Neural progenitor cell (in vitro differentiated cells): Measurements from ENCODE around the gene TXNRD3. TPM values are rescaled to one million over a fixed set of nuclear protein-coding genes. Genes with fewer than 3 reads are reported as not detected.

Experiments
- DNase-seq: peaks from one replicate; pipeline ENCODE4 v3.0.0-alpha.2; 2016; ENCODE audit warnings: low spot score
- H2AFZ ChIP-seq: fragments of 200-600 bp; sonication (generic); replicated peaks from 2 replicates; pipeline ENCODE4 v1.6.1; 2016; ENCODE audit warnings: antibody characterized with exemption
- H3F3A ChIP-seq: fragments of 200-600 bp; sonication (generic); 2 replicates; pipeline ENCODE4 v1.6.1; 2016; ENCODE audit warnings: antibody characterized with exemption, low read depth
- H3K27ac ChIP-seq: fragments of 200-600 bp; sonication (generic); 2 replicates; pipeline ENCODE4 v1.5.1; 2016; ENCODE audit warnings: mild to moderate bottlenecking
- H3K27me3 ChIP-seq: fragments of 200-600 bp; sonication (generic); 2 replicates; pipeline ENCODE4 v1.6.1; 2016; ENCODE audit warnings: mild to moderate bottlenecking, moderate library complexity
- H3K36me3 ChIP-seq: fragments of 200-600 bp; sonication (generic); 2 replicates; pipeline ENCODE4 v1.5.1; 2016
- H3K4me1 ChIP-seq: fragments of 200-600 bp; sonication (generic); 2 replicates; pipeline ENCODE4 v1.6.1; 2016; ENCODE audit warnings: mixed run types
- H3K4me2 ChIP-seq: fragments of 200-600 bp; sonication (generic); 2 replicates; pipeline ENCODE4 v1.6.1; 2016
- H3K4me3 ChIP-seq: fragments of 200-600 bp; sonication (generic); 2 replicates; pipeline ENCODE4 v1.5.1; 2016
- H3K79me2 ChIP-seq: fragments of 200-600 bp; sonication (generic); 2 replicates; pipeline ENCODE4 v1.6.1; 2016; ENCODE audit warnings: low read depth
- H3K9ac ChIP-seq: fragments of 200-600 bp; sonication (generic); 2 replicates; pipeline ENCODE4 v1.6.1; 2016
- H3K9me3 ChIP-seq: fragments of 200-600 bp; sonication (generic); 2 replicates; pipeline ENCODE4 v1.5.1; 2016; ENCODE audit warnings: low read depth
- H4K20me1 ChIP-seq: fragments of 200-600 bp; sonication (generic); 2 replicates; pipeline ENCODE4 v1.6.1; 2016; ENCODE audit warnings: low read depth
- H3K27ac Mint-ChIP-seq: 3 replicates; pipeline ENCODE4 v1.8.0; 2021; ENCODE audit warnings: mixed read lengths
- H3K27me3 Mint-ChIP-seq: 2 replicates; pipeline ENCODE4 v1.8.0; 2022; ENCODE audit warnings: low read depth, mild to moderate bottlenecking, inconsistent platforms, moderate library complexity, mixed read lengths; ENCODE audit not compliant: insufficient read depth
- H3K36me3 Mint-ChIP-seq: 3 replicates; pipeline ENCODE4 v1.8.0; 2021; ENCODE audit warnings: mixed read lengths
- H3K4me1 Mint-ChIP-seq: 3 replicates; pipeline ENCODE4 v1.8.0; 2021; ENCODE audit warnings: mixed read lengths
- H3K4me3 Mint-ChIP-seq: 3 replicates; pipeline ENCODE4 v1.8.0; 2021; ENCODE audit warnings: mild to moderate bottlenecking, moderate library complexity, mixed read lengths
- H3K9me3 Mint-ChIP-seq: 3 replicates; pipeline ENCODE4 v1.8.0; 2020; ENCODE audit warnings: mixed read lengths
- CTCF ChIP-seq: fragments of 200-600 bp; sonication (generic); IDR thresholded peaks from 2 replicates; pipeline ENCODE4 v1.5.1; 2017; ENCODE audit warnings: antibody characterized with exemption, mild to moderate bottlenecking
- EZH2 ChIP-seq: fragments of 200-600 bp; sonication (generic); IDR thresholded peaks from 2 replicates; pipeline ENCODE4 v1.6.1; 2017; ENCODE audit warnings: antibody characterized with exemption, mild to moderate bottlenecking, moderate library complexity
- EZH2phosphoT487 ChIP-seq: fragments of 200-600 bp; sonication (generic); IDR thresholded peaks from 2 replicates; pipeline ENCODE4 v1.6.1; 2017; ENCODE audit warnings: antibody characterized with exemption
- total RNA-seq: library from RNA; depleted of rRNA; stranded (reverse); fragments of >200 nt; gene quantifications from 2 replicates; pipeline ENCODE4 v1.2.3, GENCODE V29; 2015; ENCODE audit warnings: low replicate concordance

The TXNRD3 gene
- total RNA-seq, 1 donor from 2014 or later: 10.3 TPM

DNA sequence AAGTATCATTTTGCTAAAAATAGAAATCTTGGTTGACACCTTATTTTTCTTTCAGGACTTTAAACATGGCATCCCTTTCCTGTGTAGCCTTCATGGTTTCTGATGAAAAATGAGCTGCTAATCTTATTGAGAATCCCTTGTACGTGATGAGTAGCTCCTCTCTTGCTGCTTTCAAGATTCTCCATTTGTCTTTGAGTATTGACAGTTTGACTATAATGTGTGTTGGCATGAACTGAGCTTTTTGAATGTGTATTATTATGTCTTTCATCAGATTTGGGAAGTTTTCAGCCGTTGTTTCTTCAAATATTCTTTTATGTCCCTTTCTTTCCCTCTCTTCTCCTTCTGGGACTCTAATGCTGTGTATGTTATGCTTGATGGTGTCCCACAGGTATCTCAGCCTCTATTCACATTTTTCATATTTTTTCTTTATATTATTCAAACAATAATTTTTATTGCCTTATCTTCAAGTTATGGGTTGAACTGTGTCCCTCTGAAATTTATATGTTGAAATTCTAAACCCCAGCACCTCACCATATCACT, 92.1 kb downstream of the TXNRD3 start:
- Histone ChIP-seq H3K9me3 (no peaks in the 10 kb centered on the region), H3K4me1 (no peaks in the 10 kb centered on the region), H3K9ac (no peak overlapping the region), H3K27me3 (peaks cover 8% of the 10 kb centered on the region), H3F3A (no peaks in the 10 kb centered on the region), H3K4me2 (no peak overlapping the region), H4K20me1 (no peaks in the 10 kb centered on the region), H3K79me2 (no peaks in the 10 kb centered on the region), H3K36me3 (no peaks in the 10 kb centered on the region), H3K27ac (no peak overlapping the region), H2AFZ (no peak overlapping the region), H3K4me3 (no peak overlapping the region)
- H3K27ac Mint-ChIP-seq: no peak overlapping the region
- no peak for DNase-seq
- no peaks in the 10 kb centered on the region for H3K36me3 Mint-ChIP-seq
- H3K4me1 Mint-ChIP-seq: no peaks in the 10 kb centered on the region
- H3K4me3 Mint-ChIP-seq: no peak overlapping the region
- H3K27me3 Mint-ChIP-seq: no peaks in the 10 kb centered on the region
- TF ChIP-seq CTCF (no peak), EZH2 (no peak), EZH2phosphoT487 (no peak)
- H3K9me3 Mint-ChIP-seq: peaks cover 6% of the 10 kb centered on the region

- Histone ChIP-seq H3K27ac (no peak within 1 kb of the TSS), H3K36me3 (no peaks in the 10 kb centered on the region), H4K20me1 (no peaks in the 10 kb centered on the region), H3K4me2 (no peak within 1 kb of the TSS), H3F3A (no peaks in the 10 kb centered on the region), H3K4me1 (no peaks in the 10 kb centered on the region), H3K9me3 (no peaks in the 10 kb centered on the region), H3K4me3 (no peak within 1 kb of the TSS), H3K79me2 (no peaks in the 10 kb centered on the region), H3K9ac (no peak within 1 kb of the TSS), H2AFZ (no peak within 1 kb of the TSS), H3K27me3 (peaks cover 4% of the 10 kb centered on the region)
- Mint-ChIP-seq H3K27me3 (no peaks in the 10 kb centered on the region), H3K4me1 (no peaks in the 10 kb centered on the region), H3K4me3 (no peak within 1 kb of the TSS), H3K36me3 (no peaks in the 10 kb centered on the region), H3K9me3 (peaks cover 6% of the 10 kb centered on the region), H3K27ac (no peak within 1 kb of the TSS)
- TF ChIP-seq EZH2phosphoT487 (no peak), EZH2 (no peak), CTCF (no peak)
- no peak for DNase-seq
Measured at GRCh38 chr3:126558336-126559071, 96.4 kb downstream of the TXNRD3 start, which contains the start of gene C3orf22. Gene C3orf22 (minus strand): TSS chr3:126558932. CDS start chr3:126553390, 5,542 bp downstream.

GRCh38 chr3:126557761-126558160, 97.2 kb downstream of the TXNRD3 start:
- peaks cover 4% of the 10 kb centered on the region for H3K9me3 Mint-ChIP-seq
- no peak for DNase-seq

More at GRCh38 chr3:126557761-126558160, 97.2 kb downstream of the TXNRD3 start:
- H3K4me3 ChIP-seq: no peak overlapping the region
- H3K4me2 ChIP-seq: no peak overlapping the region
- no peaks in the 10 kb centered on the region for H3K79me2 ChIP-seq
- no peaks in the 10 kb centered on the region for H3F3A ChIP-seq
- H3K27ac Mint-ChIP-seq: no peak overlapping the region
- H3K9me3 ChIP-seq: no peaks in the 10 kb centered on the region
- H4K20me1 ChIP-seq: no peaks in the 10 kb centered on the region
- H3K27me3 ChIP-seq: peaks cover 4% of the 10 kb centered on the region
- no peak overlapping the region for H3K4me3 Mint-ChIP-seq
- H2AFZ ChIP-seq: no peak overlapping the region
- no peak for TF ChIP-seq EZH2phosphoT487
- no peak for TF ChIP-seq CTCF
- TF ChIP-seq EZH2: no peak
- H3K4me1 ChIP-seq: no peaks in the 10 kb centered on the region
- H3K27ac ChIP-seq: no peak overlapping the region
- no peaks in the 10 kb centered on the region for H3K36me3 Mint-ChIP-seq
- H3K9ac ChIP-seq: no peak overlapping the region
- no peaks in the 10 kb centered on the region for H3K4me1 Mint-ChIP-seq
- no peaks in the 10 kb centered on the region for H3K27me3 Mint-ChIP-seq
- H3K36me3 ChIP-seq: no peaks in the 10 kb centered on the region
